GM23338 (cell line): ENCODE measurements around the gene EIF3A. TPM values are rescaled to one million over a fixed set of nuclear protein-coding genes. Genes with fewer than 3 reads are reported as not detected.

ENCODE experiments used
- ATAC-seq: fragments of 200-7000 bp; cut with Tn5 transposase; 3 replicates; pipeline ENCODE4 v1.9.1; 2020
- DNase-seq: peaks from one replicate; pipeline ENCODE4 v3.0.0-alpha.2; 2015; ENCODE audit warnings: low spot score
- H2AFZ ChIP-seq: fragments of 200-600 bp; sonication (generic); 2 replicates; pipeline ENCODE4 v1.8.0; 2016; ENCODE audit warnings: antibody characterized with exemption, mild to moderate bottlenecking, moderate library complexity
- H3F3A ChIP-seq: fragments of 200-600 bp; sonication (generic); replicated peaks from 2 replicates; pipeline ENCODE4 v1.8.0; 2017; ENCODE audit warnings: antibody characterized with exemption, mixed run types, low read depth
- H3K27ac ChIP-seq: fragments of 200-600 bp; sonication (generic); 2 replicates; pipeline ENCODE4 v1.6.1; 2016; ENCODE audit warnings: low read depth
- H3K27me3 ChIP-seq: fragments of 200-600 bp; sonication (generic); 2 replicates; pipeline ENCODE4 v1.8.0; 2016; ENCODE audit warnings: mild to moderate bottlenecking, mixed run types, moderate library complexity; ENCODE audit not compliant: insufficient read depth
- H3K36me3 ChIP-seq: fragments of 200-600 bp; sonication (generic); 2 replicates; pipeline ENCODE4 v1.8.0; 2016; ENCODE audit warnings: mild to moderate bottlenecking; ENCODE audit not compliant: insufficient read depth
- H3K4me1 ChIP-seq: fragments of 200-600 bp; sonication (generic); 2 replicates; pipeline ENCODE4 v1.8.0; 2016; ENCODE audit warnings: mild to moderate bottlenecking, moderate library complexity; ENCODE audit not compliant: insufficient read depth
- H3K4me2 ChIP-seq: fragments of 200-600 bp; sonication (generic); 2 replicates; pipeline ENCODE4 v1.7.1; 2017; ENCODE audit warnings: mixed run types
- H3K4me3 ChIP-seq: fragments of 200-600 bp; sonication (generic); 2 replicates; pipeline ENCODE4 v1.6.1; 2016; ENCODE audit warnings: mixed run types
- H3K79me2 ChIP-seq: fragments of 200-600 bp; sonication (generic); replicated peaks from 2 replicates; pipeline ENCODE4 v1.8.0; 2017; ENCODE audit warnings: mild to moderate bottlenecking; ENCODE audit not compliant: insufficient read depth
- H3K9me2 ChIP-seq: fragments of 200-600 bp; sonication (generic); 2 replicates; pipeline ENCODE4 v1.8.0; 2017; ENCODE audit not compliant: insufficient read depth
- H4K20me1 ChIP-seq: fragments of 200-600 bp; sonication (generic); replicated peaks from 2 replicates; pipeline ENCODE4 v1.8.0; 2017; ENCODE audit warnings: mild to moderate bottlenecking; ENCODE audit not compliant: insufficient read depth
- H3K27ac Mint-ChIP-seq: 2 replicates; pipeline ENCODE4 v1.8.0; 2020; ENCODE audit warnings: inconsistent platforms, mild to moderate bottlenecking, moderate library complexity, mixed read lengths
- H3K27me3 Mint-ChIP-seq: 3 replicates; pipeline ENCODE4 v1.8.0; 2022; ENCODE audit warnings: low read depth, mild to moderate bottlenecking, moderate library complexity, mixed read lengths, inconsistent platforms; ENCODE audit not compliant: insufficient read depth, poor library complexity
- H3K36me3 Mint-ChIP-seq: 3 replicates; pipeline ENCODE4 v1.8.0; 2021; ENCODE audit warnings: low read depth, mild to moderate bottlenecking, inconsistent platforms, moderate library complexity, mixed read lengths
- H3K4me1 Mint-ChIP-seq: 3 replicates; pipeline ENCODE4 v1.8.0; 2020; ENCODE audit warnings: mild to moderate bottlenecking, inconsistent platforms, mixed read lengths
- H3K4me3 Mint-ChIP-seq: 3 replicates; pipeline ENCODE4 v1.8.0; 2021; ENCODE audit warnings: moderate library complexity, mild to moderate bottlenecking, inconsistent platforms, mixed read lengths
- H3K9me3 Mint-ChIP-seq: 3 replicates; pipeline ENCODE4 v1.8.0; 2020; ENCODE audit warnings: moderate library complexity, mild to moderate bottlenecking, inconsistent platforms, mixed read lengths
- ETS1 ChIP-seq: IDR thresholded peaks from 2 replicates; pipeline ENCODE4 v1.6.1; 2016; ENCODE audit warnings: antibody characterized with exemption
- EZH2 ChIP-seq: fragments of 200-600 bp; sonication (generic); IDR thresholded peaks from one replicate; pipeline ENCODE4 v1.8.0; 2017; ENCODE audit warnings: antibody characterized with exemption, mild to moderate bottlenecking, low read depth; ENCODE audit not compliant: unreplicated experiment
- EZH2phosphoT487 ChIP-seq: fragments of 200-600 bp; sonication (generic); IDR thresholded peaks from one replicate; pipeline ENCODE4 v1.8.1; 2018; ENCODE audit warnings: antibody characterized with exemption; ENCODE audit not compliant: unreplicated experiment
- NANOG ChIP-seq: IDR thresholded peaks from 2 replicates; pipeline ENCODE4 v1.6.1; 2016; ENCODE audit warnings: antibody characterized with exemption, borderline replicate concordance
- POLR2AphosphoS5 ChIP-seq: IDR thresholded peaks from 2 replicates; pipeline ENCODE4 v1.6.1; 2016; ENCODE audit warnings: antibody characterized with exemption, low read depth
- STAT1 ChIP-seq: IDR thresholded peaks from one replicate; pipeline ENCODE4 v1.6.1; 2016; ENCODE audit warnings: antibody characterized with exemption; ENCODE audit not compliant: unreplicated experiment
- ZNF114 ChIP-seq: fragments of 250-450 bp; sonication (Bioruptor Pico); IDR thresholded peaks from 2 replicates; pipeline ENCODE4 v1.5.0; 2020; ENCODE audit warnings: mild to moderate bottlenecking, moderate library complexity
- polyA plus RNA-seq: library from polyadenylated mRNA; unstranded; fragments of >200 nt; fragmentation: Nextera tagmentation; extraction: Ambion mirVana; gene quantifications from 2 replicates; pipeline ENCODE4 v1.2.1, GENCODE V29; 2016
- total RNA-seq: library from RNA; depleted of rRNA; stranded (reverse); fragments of >200 nt; shearing (Covaris generic); gene quantifications from 2 replicates; pipeline ENCODE4 v1.2.3, GENCODE V29; 2014
- TF ChIP-seq, protein P1 (sequence below), 2 experiments: fragments of 200-600 bp in 1 of 2; sonication (generic) in 1 of 2; conservative IDR thresholded peaks; 2 replicates each; pipeline versions ENCODE4 v1.5.1 to v1.6.1; 2016 to 2017; ENCODE audit warnings: antibody characterized with exemption in 2 of 2, low read depth in 2 of 2, mild to moderate bottlenecking in 2 of 2, moderate library complexity in 1 of 2
- TF ChIP-seq, protein P2 (sequence below): IDR thresholded peaks from one replicate; pipeline ENCODE4 v1.6.1; 2018; ENCODE audit warnings: antibody characterized with exemption; ENCODE audit not compliant: unreplicated experiment

Gene EIF3A
- total and polyA plus RNA-seq, 2 experiments from 2014 or later = 152 to 170 TPM

DNA sequence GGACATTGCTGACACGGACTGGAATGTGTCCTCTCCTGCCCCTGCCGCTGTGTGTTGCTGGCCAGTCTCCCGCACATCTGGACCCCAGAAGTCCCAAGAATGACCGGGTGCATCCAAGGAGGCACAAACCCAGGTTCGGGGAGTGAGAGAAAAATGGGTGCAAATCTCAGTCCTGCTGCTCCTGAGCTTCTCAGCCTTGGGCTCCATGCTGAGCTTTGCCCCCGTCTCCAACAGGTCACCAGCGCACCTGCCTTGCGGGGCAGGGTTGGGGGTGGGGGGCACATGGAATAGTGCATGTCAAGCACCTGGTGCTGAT is 57.1 kb downstream of the EIF3A start (continued):
- TF ChIP-seq STAT1 = no peak
- TF ChIP-seq, protein P1, sequence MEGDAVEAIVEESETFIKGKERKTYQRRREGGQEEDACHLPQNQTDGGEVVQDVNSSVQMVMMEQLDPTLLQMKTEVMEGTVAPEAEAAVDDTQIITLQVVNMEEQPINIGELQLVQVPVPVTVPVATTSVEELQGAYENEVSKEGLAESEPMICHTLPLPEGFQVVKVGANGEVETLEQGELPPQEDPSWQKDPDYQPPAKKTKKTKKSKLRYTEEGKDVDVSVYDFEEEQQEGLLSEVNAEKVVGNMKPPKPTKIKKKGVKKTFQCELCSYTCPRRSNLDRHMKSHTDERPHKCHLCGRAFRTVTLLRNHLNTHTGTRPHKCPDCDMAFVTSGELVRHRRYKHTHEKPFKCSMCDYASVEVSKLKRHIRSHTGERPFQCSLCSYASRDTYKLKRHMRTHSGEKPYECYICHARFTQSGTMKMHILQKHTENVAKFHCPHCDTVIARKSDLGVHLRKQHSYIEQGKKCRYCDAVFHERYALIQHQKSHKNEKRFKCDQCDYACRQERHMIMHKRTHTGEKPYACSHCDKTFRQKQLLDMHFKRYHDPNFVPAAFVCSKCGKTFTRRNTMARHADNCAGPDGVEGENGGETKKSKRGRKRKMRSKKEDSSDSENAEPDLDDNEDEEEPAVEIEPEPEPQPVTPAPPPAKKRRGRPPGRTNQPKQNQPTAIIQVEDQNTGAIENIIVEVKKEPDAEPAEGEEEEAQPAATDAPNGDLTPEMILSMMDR (conservative IDR thresholded peaks at IDR 0.05; ENCODE audit: low read depth in 2 of 2) = no peak

DNA sequence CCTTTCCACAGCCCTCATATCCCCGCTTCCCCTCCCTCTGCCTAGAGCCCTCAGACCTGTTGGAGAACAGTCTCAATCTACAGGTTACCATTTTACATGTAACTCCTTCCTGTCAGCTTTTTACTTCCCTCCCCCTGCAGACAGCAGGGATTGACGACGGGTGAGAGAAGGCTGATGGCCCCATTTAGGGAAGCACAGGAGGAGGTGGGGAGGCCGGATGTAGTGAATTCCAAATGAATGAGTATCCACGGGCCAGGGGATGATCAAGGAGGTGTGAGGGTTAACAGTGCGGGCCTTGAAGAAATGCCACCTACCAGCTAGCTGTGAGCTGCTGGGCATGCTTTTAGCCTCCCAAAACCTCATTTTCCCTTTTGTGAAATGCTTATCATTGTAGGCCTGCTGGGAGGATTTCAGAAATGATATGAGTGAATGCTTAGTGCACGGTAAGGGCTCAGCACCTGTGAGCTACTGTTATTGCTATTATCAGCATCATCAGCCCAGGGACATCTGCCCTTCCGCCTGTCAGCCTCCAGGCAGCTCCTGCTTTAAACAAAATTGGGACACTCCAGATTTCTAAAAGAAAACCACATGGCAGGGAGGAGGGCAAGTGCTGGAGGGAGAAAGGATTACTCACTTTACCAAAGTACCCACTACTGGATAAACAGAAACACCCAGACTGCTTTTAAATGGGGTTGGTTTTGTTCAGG is 57.6 kb downstream of the EIF3A start:
- H4K20me1 ChIP-seq = no peaks in the 10 kb centered on the region
- ATAC-seq = peak; percentile 69
- no peaks in the 10 kb centered on the region for H3K9me3 Mint-ChIP-seq
- H2AFZ ChIP-seq = peak overlapping the region; percentile 72; the same call in 1 of the 2 replicates
- H3K27me3 ChIP-seq = 0 out of 2 replicates have a peak, but pooled peaks cover 1% of the 10 kb centered on the region
- no peaks in the 10 kb centered on the region for H3K36me3 Mint-ChIP-seq
- no peak overlapping the region for H3K4me3 Mint-ChIP-seq
- 0 out of 2 replicates have a peak overlapping the region, but pooled peaks have one; percentile 4 for H3K4me2 ChIP-seq
- H3K4me3 ChIP-seq = no peak overlapping the region
- DNase-seq = peak; percentile 60
- H3K9me2 ChIP-seq = no peaks in the 10 kb centered on the region
- H3K27ac Mint-ChIP-seq = no peak overlapping the region
- no peaks in the 10 kb centered on the region for H3K79me2 ChIP-seq
- no peaks in the 10 kb centered on the region; the same call in 1 of the 2 replicates for H3F3A ChIP-seq
- H3K4me1 Mint-ChIP-seq = peaks cover 24% of the 10 kb centered on the region; the same call in 2 of the 3 replicates
- TF ChIP-seq EZH2phosphoT487 = no peak
- no peak for TF ChIP-seq EZH2
- TF ChIP-seq, protein P1 (conservative IDR thresholded peaks at IDR 0.05; ENCODE audit: low read depth in 2 of 2) = no peak
- no peak for TF ChIP-seq ETS1
- TF ChIP-seq STAT1 = no peak
- no peak for TF ChIP-seq ZNF114 (CRISPR knock-in tag)
- TF ChIP-seq NANOG = no peak
- TF ChIP-seq, protein P2, sequence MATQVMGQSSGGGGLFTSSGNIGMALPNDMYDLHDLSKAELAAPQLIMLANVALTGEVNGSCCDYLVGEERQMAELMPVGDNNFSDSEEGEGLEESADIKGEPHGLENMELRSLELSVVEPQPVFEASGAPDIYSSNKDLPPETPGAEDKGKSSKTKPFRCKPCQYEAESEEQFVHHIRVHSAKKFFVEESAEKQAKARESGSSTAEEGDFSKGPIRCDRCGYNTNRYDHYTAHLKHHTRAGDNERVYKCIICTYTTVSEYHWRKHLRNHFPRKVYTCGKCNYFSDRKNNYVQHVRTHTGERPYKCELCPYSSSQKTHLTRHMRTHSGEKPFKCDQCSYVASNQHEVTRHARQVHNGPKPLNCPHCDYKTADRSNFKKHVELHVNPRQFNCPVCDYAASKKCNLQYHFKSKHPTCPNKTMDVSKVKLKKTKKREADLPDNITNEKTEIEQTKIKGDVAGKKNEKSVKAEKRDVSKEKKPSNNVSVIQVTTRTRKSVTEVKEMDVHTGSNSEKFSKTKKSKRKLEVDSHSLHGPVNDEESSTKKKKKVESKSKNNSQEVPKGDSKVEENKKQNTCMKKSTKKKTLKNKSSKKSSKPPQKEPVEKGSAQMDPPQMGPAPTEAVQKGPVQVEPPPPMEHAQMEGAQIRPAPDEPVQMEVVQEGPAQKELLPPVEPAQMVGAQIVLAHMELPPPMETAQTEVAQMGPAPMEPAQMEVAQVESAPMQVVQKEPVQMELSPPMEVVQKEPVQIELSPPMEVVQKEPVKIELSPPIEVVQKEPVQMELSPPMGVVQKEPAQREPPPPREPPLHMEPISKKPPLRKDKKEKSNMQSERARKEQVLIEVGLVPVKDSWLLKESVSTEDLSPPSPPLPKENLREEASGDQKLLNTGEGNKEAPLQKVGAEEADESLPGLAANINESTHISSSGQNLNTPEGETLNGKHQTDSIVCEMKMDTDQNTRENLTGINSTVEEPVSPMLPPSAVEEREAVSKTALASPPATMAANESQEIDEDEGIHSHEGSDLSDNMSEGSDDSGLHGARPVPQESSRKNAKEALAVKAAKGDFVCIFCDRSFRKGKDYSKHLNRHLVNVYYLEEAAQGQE = no peak
- no peak for TF ChIP-seq POLR2AphosphoS5
- H3K36me3 ChIP-seq = no peaks in the 10 kb centered on the region
- peaks cover 10% of the 10 kb centered on the region for H3K27me3 Mint-ChIP-seq
- H3K4me1 ChIP-seq = peaks cover 16% of the 10 kb centered on the region
- no peak overlapping the region for H3K27ac ChIP-seq
